HCT116 (cell line): Measurements from ENCODE around the gene TMTC2. TPM values are rescaled to one million over a fixed set of nuclear protein-coding genes. Genes with fewer than 3 reads are reported as not detected.

Experiments
- ATAC-seq: fragments of 200-7000 bp; cut with Tn5 transposase; 2 replicates; pipeline ENCODE4 v1.9.1; 2020; ENCODE audit warnings: mild to moderate bottlenecking, moderate library complexity
- BruUV-seq: library from RNA; stranded (reverse); fragments of 400-500 nt; replicated peaks from 2 replicates; lab custom pipeline; 2021; lab: Mats Ljungman, UMichigan
- CTCF ChIA-PET: fragments of 300-600 bp; sonication (Branson Sonifier 250); formaldehyde crosslinking; loops from one replicate; lab custom pipeline; 2021; ENCODE audit warnings: antibody characterized with exemption; lab: Charles Lee
- POLR2A ChIA-PET: fragments of 300-600, 350-600 bp; sonication (Branson Sonifier 250); formaldehyde crosslinking; loops from one replicate; lab custom pipeline; 2021; ENCODE audit warnings: antibody characterized with exemption; lab: Charles Lee
- RAD21 ChIA-PET, 2 experiments: fragments of 300-600 bp; sonication (Branson Sonifier 250); formaldehyde crosslinking; loops; one replicate each; lab custom pipeline; 2023; ENCODE audit warnings: low total read pairs in 2 of 2; ENCODE audit not compliant: uncharacterized antibody in 2 of 2, unreplicated experiment in 2 of 2, low non-redundant PET in 1 of 2; lab: Charles Lee
- DNase-seq: peaks from one replicate; pipeline ENCODE4 v3.0.0-alpha.2; 2010; ENCODE audit warnings: low read depth, low spot score
- H2AFZ ChIP-seq: fragments of 200-600 bp; shearing (Covaris generic), sonication (generic); 2 replicates; pipeline ENCODE4 v1.6.1; 2017; ENCODE audit warnings: low read depth, mixed run types, mixed read lengths, antibody characterized with exemption, low read length; ENCODE audit not compliant: poor library complexity, severe bottlenecking
- H3K27ac ChIP-seq: 2 replicates; pipeline ENCODE4 v1.5.1; 2012; ENCODE audit warnings: low read depth, low read length
- H3K27me3 ChIP-seq: fragments of 200-600 bp; sonication (generic); 2 replicates; pipeline ENCODE4 v1.6.1; 2016; ENCODE audit warnings: mixed run types, low read length, mixed read lengths; ENCODE audit not compliant: insufficient read depth
- H3K36me3 ChIP-seq, 2 experiments: fragments of 200-500 bp in 1 of 2; fragments of 200-600 bp in 1 of 2; sonication (Bioruptor generic) in 1 of 2; sonication (generic) in 1 of 2; 2 replicates each; pipeline versions ENCODE4 v1.5.1 to v1.6.1; 2014 to 2016; ENCODE audit warnings: low read length in 2 of 2, inconsistent platforms in 1 of 2, mixed read lengths in 1 of 2, mixed run types in 1 of 2; ENCODE audit not compliant: insufficient read depth in 2 of 2, control insufficient read depth in 1 of 2
- H3K4me1 ChIP-seq, 2 experiments: fragments of 200-600 bp in 1 of 2; sonication (generic) in 1 of 2; 2 replicates each; pipeline versions ENCODE4 v1.5.1 to v1.6.1; 2012 to 2017; ENCODE audit warnings: low read length in 2 of 2, inconsistent platforms in 1 of 2, mild to moderate bottlenecking in 1 of 2, mixed read lengths in 1 of 2, mixed run types in 1 of 2, moderate library complexity in 1 of 2; ENCODE audit not compliant: insufficient read depth in 2 of 2, control insufficient read depth in 1 of 2
- H3K4me2 ChIP-seq: fragments of 200-600 bp; sonication (generic); 2 replicates; pipeline ENCODE4 v1.6.1; 2017; ENCODE audit warnings: mixed run types, low read length, mixed read lengths
- H3K4me3 ChIP-seq, 2 experiments: fragments of 200-600 bp in 1 of 2; sonication (generic) in 1 of 2; replicated peaks in 1 of 2; 2 replicates each; pipeline ENCODE4 v1.5.1; 2011 to 2016; ENCODE audit warnings: low read length in 2 of 2, control low read depth in 1 of 2, low read depth in 1 of 2, mild to moderate bottlenecking in 1 of 2, mixed read lengths in 1 of 2, mixed run types in 1 of 2
- H3K79me2 ChIP-seq: fragments of 200-600 bp; sonication (generic); 2 replicates; pipeline ENCODE4 v1.6.1; 2017; ENCODE audit warnings: mild to moderate bottlenecking, mixed run types, low read length, moderate library complexity, mixed read lengths; ENCODE audit not compliant: insufficient read depth
- H3K9ac ChIP-seq: fragments of 200-600 bp; sonication (generic); 2 replicates; pipeline ENCODE4 v1.6.1; 2016; ENCODE audit warnings: low read length, mixed read lengths
- H3K9me2 ChIP-seq: fragments of 200-600 bp; sonication (generic), shearing (Covaris generic); 2 replicates; pipeline ENCODE4 v1.6.1; 2017; ENCODE audit warnings: mixed run types, mild to moderate bottlenecking, moderate library complexity; ENCODE audit not compliant: insufficient read depth
- H3K9me3 ChIP-seq, 2 experiments: fragments of 200-500 bp in 1 of 2; fragments of 200-600 bp in 1 of 2; sonication (Bioruptor generic) in 1 of 2; sonication (generic) in 1 of 2; 2 replicates each; pipeline ENCODE4 v1.6.1; 2014 to 2017; ENCODE audit warnings: low read length in 2 of 2, mixed read lengths in 2 of 2, inconsistent platforms in 1 of 2, low read depth in 1 of 2, mild to moderate bottlenecking in 1 of 2, mixed run types in 1 of 2, moderate library complexity in 1 of 2; ENCODE audit not compliant: control insufficient read depth in 1 of 2, insufficient read depth in 1 of 2
- H4K20me1 ChIP-seq: fragments of 200-600 bp; sonication (generic), shearing (Covaris generic); 2 replicates; pipeline ENCODE4 v1.6.1; 2017; ENCODE audit warnings: mixed run types, mild to moderate bottlenecking, moderate library complexity; ENCODE audit not compliant: insufficient read depth
- CEBPB ChIP-seq: IDR thresholded peaks from 2 replicates; pipeline ENCODE4 v1.6.1; 2012; ENCODE audit warnings: low read depth
- ELF1 ChIP-seq: IDR thresholded peaks from 2 replicates; pipeline ENCODE4 v1.6.1; 2012; ENCODE audit warnings: low read depth, borderline replicate concordance
- EZH2 ChIP-seq: fragments of 200-600 bp; sonication (generic); IDR thresholded peaks from 2 replicates; pipeline ENCODE4 v1.6.1; 2017; ENCODE audit warnings: antibody characterized with exemption, mixed run types
- FOSL1 ChIP-seq: IDR thresholded peaks from 2 replicates; pipeline ENCODE4 v1.6.1; 2012; ENCODE audit warnings: low read depth
- RAD21 ChIP-seq: IDR thresholded peaks from 2 replicates; pipeline ENCODE4 v1.6.1; 2012; ENCODE audit warnings: low read depth, mild to moderate bottlenecking
- REST ChIP-seq: IDR thresholded peaks from 2 replicates; pipeline ENCODE4 v1.6.1; 2012; ENCODE audit warnings: low read depth
- SP1 ChIP-seq: IDR thresholded peaks from 2 replicates; pipeline ENCODE4 v1.6.1; 2012; ENCODE audit warnings: low read depth
- SRF ChIP-seq: IDR thresholded peaks from 2 replicates; pipeline ENCODE4 v1.6.1; 2012; ENCODE audit warnings: low read depth
- ZNF274 ChIP-seq: fragments of 200-500 bp; sonication (Bioruptor generic); IDR thresholded peaks from 2 replicates; pipeline ENCODE4 v1.6.1; 2014; ENCODE audit warnings: mild to moderate bottlenecking, low read depth, low read length, inconsistent platforms
- intact Hi-C: fragments of 100-400 bp; cut with micrococcal nuclease; formaldehyde crosslinking; loops from 2 replicates; pipeline ENCODE4 v1.10.0; 2022
- total RNA-seq: library from RNA; stranded (reverse); gene quantifications from one replicate; pipeline ENCODE4 v1.2.1, GENCODE V29; 2021; ENCODE audit not compliant: unreplicated experiment
- TF ChIP-seq, protein P1 (sequence below): IDR thresholded peaks from 2 replicates; pipeline ENCODE4 v1.6.1; 2012

Gene TMTC2
- total RNA-seq, 1 experiment from 2014 or later, result 11.5 TPM

GRCh38 chr12:83172441-83172840 lies 485.7 kb downstream of the TMTC2 start:
- Histone ChIP-seq H2AFZ (no peak overlapping the region), H3K9me3 (no peaks in the 10 kb centered on the region), H4K20me1 (no peaks in the 10 kb centered on the region)
- no peak for ATAC-seq
- no peak for TF ChIP-seq CEBPB
- no peak for TF ChIP-seq RAD21
- no peak for TF ChIP-seq ELF1
- no peak for TF ChIP-seq FOSL1
- TF ChIP-seq EZH2, result no peak
- no peak for TF ChIP-seq ZNF274
- no peak for TF ChIP-seq REST
- no peak for TF ChIP-seq SRF
- TF ChIP-seq, protein P1, sequence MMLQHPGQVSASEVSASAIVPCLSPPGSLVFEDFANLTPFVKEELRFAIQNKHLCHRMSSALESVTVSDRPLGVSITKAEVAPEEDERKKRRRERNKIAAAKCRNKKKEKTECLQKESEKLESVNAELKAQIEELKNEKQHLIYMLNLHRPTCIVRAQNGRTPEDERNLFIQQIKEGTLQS, result no peak
- no peak for TF ChIP-seq SP1
- TF ChIP-seq, all 23 proteins: peak for 0
- H3K79me2 ChIP-seq, result no peaks in the 10 kb centered on the region
- DNase-seq, result no peak
- H3K9ac ChIP-seq, result no peak overlapping the region
- RAD21 ChIA-PET, result no interaction called here
- POLR2A ChIA-PET, result no interaction called here
- BruUV-seq, result no TSS peak
- H3K36me3 ChIP-seq, result no peaks in the 10 kb centered on the region
- H3K9me2 ChIP-seq, result no peaks in the 10 kb centered on the region
- intact Hi-C loops, result no loop called here
- H3K4me3 ChIP-seq, result no peak overlapping the region
- no peak overlapping the region for H3K27ac ChIP-seq
- no peaks in the 10 kb centered on the region for H3K27me3 ChIP-seq
- H3K4me1 ChIP-seq, result no peaks in the 10 kb centered on the region
- CTCF ChIA-PET, result no interaction called here
- no peak overlapping the region for H3K4me2 ChIP-seq
